ENCODE data around the gene HEPACAM2. TPM values are rescaled to one million over a fixed set of nuclear protein-coding genes. Genes with fewer than 3 reads are reported as not detected.
A peak's percentile ranks its signal among the peaks of the same experiment; 100 is the strongest.

HEPACAM2 gene
- total RNA-seq, 1 experiment from 2014 or later: not detected

DNA sequence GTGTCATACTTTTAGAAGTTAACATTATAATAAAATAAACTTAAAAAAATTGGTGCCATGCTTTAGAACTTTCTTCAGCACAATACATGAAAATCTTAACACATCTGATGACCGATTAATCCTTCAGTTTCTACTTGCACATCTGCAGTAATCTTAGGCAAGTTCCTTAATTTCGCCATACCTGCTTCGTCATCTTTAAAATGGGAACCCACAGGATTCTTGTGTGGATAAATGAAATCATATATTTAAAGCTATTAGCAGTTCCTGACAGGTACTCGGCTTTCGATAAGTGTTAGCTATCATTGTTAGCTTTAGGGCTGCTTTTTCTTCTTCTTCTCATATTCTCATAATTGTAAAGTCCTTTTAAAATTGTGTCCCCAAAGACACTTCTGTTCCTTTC is 5.0 kb upstream of the HEPACAM2 start:
- peak overlapping the region; percentile 84 for H3K27ac Mint-ChIP-seq

DNA sequence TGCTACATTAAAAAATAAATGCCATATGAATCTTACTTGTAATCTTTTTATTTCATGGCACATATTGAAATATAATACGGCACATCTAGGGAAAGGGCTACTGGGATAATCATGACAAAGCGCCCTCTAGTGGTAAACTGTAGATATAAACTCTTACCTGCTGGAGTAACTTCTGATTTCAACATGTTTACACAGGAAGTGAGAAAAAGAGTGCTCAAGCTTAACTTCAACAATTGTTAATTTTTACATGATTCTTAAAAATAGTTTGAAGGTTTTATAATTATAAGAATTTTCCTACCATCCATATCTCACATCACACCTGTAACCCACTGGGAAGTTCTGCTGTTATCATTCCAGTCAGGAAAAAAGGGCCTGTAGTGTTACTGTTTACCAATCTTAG is 2.0 kb upstream of the HEPACAM2 start:
- POLR2A ChIA-PET: no interaction called here
- TF ChIP-seq TP53 (CRISPR knock-in tag; IDR thresholded peaks at IDR 0.05) (no peak), NFYB (CRISPR knock-in tag; conservative IDR thresholded peaks at IDR 0.05; ENCODE audit: low read depth) (no peak), RELA (CRISPR knock-in tag; IDR thresholded peaks at IDR 0.05; ENCODE audit: borderline replicate concordance) (no peak), SMAD3 (CRISPR knock-in tag; IDR thresholded peaks at IDR 0.05; ENCODE audit: borderline replicate concordance) (no peak), CBFB (CRISPR knock-in tag; IDR thresholded peaks at IDR 0.05; ENCODE audit: low read depth) (no peak), CTCF (IDR thresholded peaks at IDR 0.05) (peak; percentile 82)
- Mint-ChIP-seq H3K4me3 (no peak overlapping the region), H3K27me3 (ENCODE audit: low read depth) (peaks cover 4% of the 10 kb centered on the region), H3K9me3 (no peaks in the 10 kb centered on the region), H3K4me1 (no peaks in the 10 kb centered on the region), H3K36me3 (no peaks in the 10 kb centered on the region), H3K27ac (no peak overlapping the region)
- CTCF ChIA-PET: interaction anchor here (1.1 to 1.7 kb wide), 4 partner anchors 13 to 136 kb away, joined by 3 to 4 read pairs (median 4); no protein-coding TSS in a partner anchor
- no peak for ATAC-seq
- no peak for DNase-seq (ENCODE audit: low spot score)

More for the DNA sequence above, 5.0 kb upstream of the HEPACAM2 start:
- no peaks in the 10 kb centered on the region for H3K4me1 Mint-ChIP-seq
- POLR2A ChIA-PET: no interaction called here
- ATAC-seq (no peak), DNase-seq (ENCODE audit: low spot score) (no peak)
- peaks cover 4% of the 10 kb centered on the region for H3K27me3 Mint-ChIP-seq (ENCODE audit: low read depth)
- no peak for TF ChIP-seq E2F5 (CRISPR knock-in tag; IDR thresholded peaks at IDR 0.05)
- no peak for TF ChIP-seq FOXK1 (CRISPR knock-in tag; IDR thresholded peaks at IDR 0.05)
- TF ChIP-seq OVOL2 (CRISPR knock-in tag; IDR thresholded peaks at IDR 0.05; ENCODE audit: borderline replicate concordance): no peak
- TF ChIP-seq GABPB1 (CRISPR knock-in tag; IDR thresholded peaks at IDR 0.05): no peak
- TF ChIP-seq TP53 (CRISPR knock-in tag; IDR thresholded peaks at IDR 0.05): no peak
- TF ChIP-seq ZNF219 (CRISPR knock-in tag; IDR thresholded peaks at IDR 0.05; ENCODE audit: borderline replicate concordance): no peak
- TF ChIP-seq, protein P1, sequence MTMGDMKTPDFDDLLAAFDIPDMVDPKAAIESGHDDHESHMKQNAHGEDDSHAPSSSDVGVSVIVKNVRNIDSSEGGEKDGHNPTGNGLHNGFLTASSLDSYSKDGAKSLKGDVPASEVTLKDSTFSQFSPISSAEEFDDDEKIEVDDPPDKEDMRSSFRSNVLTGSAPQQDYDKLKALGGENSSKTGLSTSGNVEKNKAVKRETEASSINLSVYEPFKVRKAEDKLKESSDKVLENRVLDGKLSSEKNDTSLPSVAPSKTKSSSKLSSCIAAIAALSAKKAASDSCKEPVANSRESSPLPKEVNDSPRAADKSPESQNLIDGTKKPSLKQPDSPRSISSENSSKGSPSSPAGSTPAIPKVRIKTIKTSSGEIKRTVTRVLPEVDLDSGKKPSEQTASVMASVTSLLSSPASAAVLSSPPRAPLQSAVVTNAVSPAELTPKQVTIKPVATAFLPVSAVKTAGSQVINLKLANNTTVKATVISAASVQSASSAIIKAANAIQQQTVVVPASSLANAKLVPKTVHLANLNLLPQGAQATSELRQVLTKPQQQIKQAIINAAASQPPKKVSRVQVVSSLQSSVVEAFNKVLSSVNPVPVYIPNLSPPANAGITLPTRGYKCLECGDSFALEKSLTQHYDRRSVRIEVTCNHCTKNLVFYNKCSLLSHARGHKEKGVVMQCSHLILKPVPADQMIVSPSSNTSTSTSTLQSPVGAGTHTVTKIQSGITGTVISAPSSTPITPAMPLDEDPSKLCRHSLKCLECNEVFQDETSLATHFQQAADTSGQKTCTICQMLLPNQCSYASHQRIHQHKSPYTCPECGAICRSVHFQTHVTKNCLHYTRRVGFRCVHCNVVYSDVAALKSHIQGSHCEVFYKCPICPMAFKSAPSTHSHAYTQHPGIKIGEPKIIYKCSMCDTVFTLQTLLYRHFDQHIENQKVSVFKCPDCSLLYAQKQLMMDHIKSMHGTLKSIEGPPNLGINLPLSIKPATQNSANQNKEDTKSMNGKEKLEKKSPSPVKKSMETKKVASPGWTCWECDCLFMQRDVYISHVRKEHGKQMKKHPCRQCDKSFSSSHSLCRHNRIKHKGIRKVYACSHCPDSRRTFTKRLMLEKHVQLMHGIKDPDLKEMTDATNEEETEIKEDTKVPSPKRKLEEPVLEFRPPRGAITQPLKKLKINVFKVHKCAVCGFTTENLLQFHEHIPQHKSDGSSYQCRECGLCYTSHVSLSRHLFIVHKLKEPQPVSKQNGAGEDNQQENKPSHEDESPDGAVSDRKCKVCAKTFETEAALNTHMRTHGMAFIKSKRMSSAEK (CRISPR knock-in tag; IDR thresholded peaks at IDR 0.05; ENCODE audit: borderline replicate concordance): no peak
- no peak for TF ChIP-seq AFF4 (CRISPR knock-in tag; IDR thresholded peaks at IDR 0.05; ENCODE audit: borderline replicate concordance)
- TF ChIP-seq IRF2 (CRISPR knock-in tag; IDR thresholded peaks at IDR 0.05; ENCODE audit: borderline replicate concordance, low read depth): no peak
- TF ChIP-seq HMGA2 (CRISPR knock-in tag; IDR thresholded peaks at IDR 0.05): no peak
- TF ChIP-seq CBFB (CRISPR knock-in tag; IDR thresholded peaks at IDR 0.05; ENCODE audit: low read depth): no peak
- no peak for TF ChIP-seq ATF1 (CRISPR knock-in tag; IDR thresholded peaks at IDR 0.05)
- TF ChIP-seq JUN (CRISPR knock-in tag; IDR thresholded peaks at IDR 0.05): no peak
- TF ChIP-seq ZNF396 (CRISPR knock-in tag; IDR thresholded peaks at IDR 0.05; ENCODE audit: borderline replicate concordance): no peak
- no peaks in the 10 kb centered on the region for H3K36me3 Mint-ChIP-seq
- CTCF ChIA-PET: interaction anchor here (0.9 to 1.7 kb wide), 3 partner anchors 162 to 1164 kb away, joined by 3 to 13 read pairs (median 3); no protein-coding TSS in a partner anchor
- peak overlapping the region; percentile 99 for H3K4me3 Mint-ChIP-seq
- no peaks in the 10 kb centered on the region for H3K9me3 Mint-ChIP-seq

Measured in WTC11 (cell line).